Stimulated activated CD8-positive, alpha-beta memory T cell treated with anti-CD3 and anti-CD28 coated beads, Interleukin-15, amount 100 ng/mL, for 4 hours (primary cell): ENCODE results near the gene ZNF236.

Experiments
- DNase-seq, 2 donors: peaks; one replicate each; pipeline ENCODE4 v3.0.0-alpha.2; 2020; ENCODE audit warnings: low read depth in 2 of 2

ZNF236 gene

DNA sequence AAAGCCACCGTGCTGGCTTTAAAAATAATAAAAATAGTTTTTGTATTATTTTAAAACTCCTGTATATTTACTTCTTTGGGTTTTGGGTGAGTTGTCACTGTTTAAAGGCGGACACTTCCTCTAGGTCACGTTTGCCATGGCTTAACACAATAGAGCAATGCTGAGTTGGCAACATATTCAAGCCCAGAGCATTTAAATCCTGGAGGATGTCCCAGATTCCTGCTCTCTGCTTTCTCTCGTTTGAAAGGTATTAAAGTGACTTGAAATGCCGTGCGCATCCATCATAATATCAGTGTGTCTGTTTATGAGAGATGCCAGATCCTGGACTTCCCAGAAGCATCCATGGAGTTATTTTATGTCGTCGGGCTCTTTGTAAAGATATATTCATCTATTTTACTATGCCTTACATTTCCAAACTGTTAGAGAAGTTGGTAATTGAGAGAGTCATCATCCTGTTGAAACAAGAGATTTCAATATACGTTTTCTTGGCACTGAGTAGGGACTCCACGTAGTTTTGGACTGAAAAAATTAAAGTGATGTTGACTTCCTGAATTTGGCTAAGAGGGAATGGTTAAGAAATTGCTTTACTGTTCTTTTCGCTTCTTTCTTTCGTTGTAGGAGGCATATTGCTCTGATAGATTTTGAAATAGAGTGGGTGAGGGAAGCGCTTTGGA is 150.6 kb downstream of the ZNF236 start:
- no peak for DNase-seq

DNA sequence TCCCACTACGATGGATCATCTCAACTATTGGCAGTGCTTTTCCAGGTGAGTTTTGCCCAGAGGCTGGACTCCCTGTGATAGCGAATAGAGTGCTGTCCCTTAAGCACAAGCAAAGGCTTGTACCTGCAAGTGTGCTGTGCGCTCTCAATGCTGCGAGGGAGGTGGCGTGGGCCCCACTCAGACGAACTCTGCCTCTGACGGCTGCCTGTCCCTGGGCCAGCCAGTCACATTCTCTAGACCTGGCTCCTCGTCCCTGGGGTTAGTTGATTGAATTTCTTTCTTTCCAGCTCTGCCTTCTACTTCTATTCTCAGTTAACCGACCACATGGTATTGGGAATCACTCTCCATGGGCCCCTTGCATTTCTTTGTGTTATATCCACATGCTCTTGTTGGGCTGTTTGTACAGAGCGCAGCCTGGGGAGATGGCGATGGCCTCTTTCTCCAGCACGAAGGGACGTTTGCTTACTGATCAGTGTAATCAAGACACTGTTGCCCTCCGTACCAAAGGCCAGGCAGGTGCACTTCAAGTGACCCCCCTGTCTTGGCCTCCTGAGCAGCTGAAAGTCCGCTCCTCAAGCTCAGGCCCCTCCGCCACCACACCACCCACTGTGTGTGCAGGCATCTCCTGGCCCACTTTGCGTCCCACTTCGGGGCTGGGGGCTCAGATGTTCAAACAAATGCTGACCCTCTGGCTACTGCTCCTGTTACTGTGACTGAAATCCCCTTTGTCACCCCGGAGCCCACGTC is 151.3 kb downstream of the ZNF236 start:
- no peak for DNase-seq

- DNase-seq, result no peak
Measured at GRCh38 chr18:76974386-76974785, 152.0 kb downstream of the ZNF236 start.

GRCh38 chr18:76975577-76976110 is 153.3 kb downstream of the ZNF236 start:
- DNase-seq, result no peak

DNA sequence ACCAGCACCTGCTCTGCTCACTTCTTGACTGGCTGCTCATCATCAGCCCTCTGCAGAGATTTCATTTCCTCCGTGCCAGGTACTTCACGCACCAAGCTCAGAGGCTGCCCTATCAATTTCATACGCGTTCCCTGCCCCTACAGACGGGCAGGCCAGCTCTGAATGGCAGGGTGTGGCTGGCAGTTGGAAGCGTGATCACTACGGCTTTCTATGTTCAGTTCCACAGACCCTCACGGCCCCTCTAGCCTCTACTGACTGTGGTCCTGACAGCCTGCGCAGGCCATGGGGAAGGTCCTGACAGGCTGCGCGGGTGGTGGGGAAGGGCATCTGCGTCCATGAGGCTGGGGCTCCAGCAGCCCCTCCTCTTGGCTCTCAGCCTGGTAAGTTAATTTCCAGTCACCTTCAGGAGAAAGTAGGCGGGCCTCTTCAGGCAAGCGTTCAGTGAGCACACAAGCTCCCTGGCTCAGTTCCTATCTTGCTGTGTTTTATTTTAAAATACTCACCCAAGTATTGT is 154.8 kb downstream of the ZNF236 start:
- no peak for DNase-seq

DNA sequence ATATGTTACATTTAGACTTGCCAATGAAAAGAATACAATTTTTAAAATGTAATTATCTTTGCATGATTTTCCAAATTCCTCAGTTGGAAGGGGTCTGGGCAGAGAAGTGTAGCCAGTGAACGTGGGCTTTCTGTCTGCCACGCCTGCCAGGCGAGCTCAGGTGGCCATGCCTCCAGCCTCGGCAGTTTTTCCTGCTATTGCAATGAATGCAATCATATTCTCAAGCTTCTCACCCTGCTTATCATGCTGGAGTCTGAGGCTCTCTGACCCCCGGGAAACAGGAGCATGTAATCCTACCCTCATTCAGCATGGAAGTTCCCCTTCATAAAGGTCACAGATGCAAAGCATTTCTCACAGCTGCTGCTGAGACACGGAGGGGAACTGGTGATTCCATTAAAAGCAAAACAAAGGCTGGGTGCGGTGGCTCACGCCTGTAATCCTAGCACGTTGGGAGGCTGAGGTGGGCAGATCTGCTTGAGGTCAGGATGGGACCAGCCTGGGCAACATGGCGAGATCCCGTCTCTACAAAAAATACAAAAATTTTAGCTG is 155.4 kb downstream of the ZNF236 start:
- DNase-seq, result no peak

DNA sequence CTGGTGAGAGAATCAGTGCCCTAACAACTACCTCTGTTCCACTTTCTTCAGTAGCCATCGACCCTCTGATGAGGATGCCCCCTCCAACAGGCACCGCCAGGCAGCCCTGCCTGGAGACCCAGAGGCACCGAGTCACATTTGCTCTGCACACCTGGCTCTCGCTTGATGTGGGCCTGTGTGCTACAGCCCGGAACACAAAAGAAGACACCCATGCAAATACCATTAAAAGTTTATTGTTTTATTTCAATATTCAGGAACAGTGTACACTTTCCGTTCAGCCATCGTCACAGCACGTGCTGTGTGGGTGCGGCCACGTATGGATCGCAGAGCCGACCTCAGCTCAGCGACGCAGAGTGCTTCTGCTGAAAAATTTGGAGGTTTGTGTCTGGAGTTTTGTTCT is 156.3 kb downstream of the ZNF236 start:
- DNase-seq, result no peak

DNA sequence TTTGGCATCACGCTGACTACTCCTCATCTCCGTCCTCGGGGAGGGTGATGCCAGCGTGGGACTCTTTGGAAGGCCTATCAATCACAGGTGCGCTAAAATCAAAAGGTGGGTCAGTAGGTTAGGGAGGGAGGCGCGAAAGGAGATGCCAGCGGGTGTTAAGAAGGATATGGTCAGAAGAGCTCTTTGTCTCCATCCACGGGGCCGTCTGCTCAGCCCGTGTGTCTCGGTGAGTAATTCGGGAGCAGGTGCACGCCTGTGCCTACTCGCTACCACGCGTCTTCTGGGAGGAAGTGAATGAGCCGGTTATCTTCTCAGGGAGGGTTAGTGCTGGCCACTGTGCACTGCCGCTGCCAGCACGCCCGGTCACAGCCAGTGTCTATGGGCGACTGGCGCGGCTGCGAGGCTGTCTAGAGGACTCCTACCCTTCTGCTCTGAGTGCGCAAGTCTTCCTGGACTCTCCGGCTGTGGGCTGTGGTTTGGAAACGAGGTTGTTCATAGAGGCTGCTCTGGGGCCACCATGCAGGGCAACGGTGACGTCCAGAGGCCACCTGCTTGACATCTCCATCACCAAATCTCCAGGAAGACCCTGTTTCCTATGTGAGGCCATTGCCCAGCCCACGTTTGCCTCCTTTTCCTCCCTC is 156.9 kb downstream of the ZNF236 start:
- no peak for DNase-seq

- DNase-seq, result no peak
Measured at GRCh38 chr18:76979906-76980305, 157.5 kb downstream of the ZNF236 start.

DNA sequence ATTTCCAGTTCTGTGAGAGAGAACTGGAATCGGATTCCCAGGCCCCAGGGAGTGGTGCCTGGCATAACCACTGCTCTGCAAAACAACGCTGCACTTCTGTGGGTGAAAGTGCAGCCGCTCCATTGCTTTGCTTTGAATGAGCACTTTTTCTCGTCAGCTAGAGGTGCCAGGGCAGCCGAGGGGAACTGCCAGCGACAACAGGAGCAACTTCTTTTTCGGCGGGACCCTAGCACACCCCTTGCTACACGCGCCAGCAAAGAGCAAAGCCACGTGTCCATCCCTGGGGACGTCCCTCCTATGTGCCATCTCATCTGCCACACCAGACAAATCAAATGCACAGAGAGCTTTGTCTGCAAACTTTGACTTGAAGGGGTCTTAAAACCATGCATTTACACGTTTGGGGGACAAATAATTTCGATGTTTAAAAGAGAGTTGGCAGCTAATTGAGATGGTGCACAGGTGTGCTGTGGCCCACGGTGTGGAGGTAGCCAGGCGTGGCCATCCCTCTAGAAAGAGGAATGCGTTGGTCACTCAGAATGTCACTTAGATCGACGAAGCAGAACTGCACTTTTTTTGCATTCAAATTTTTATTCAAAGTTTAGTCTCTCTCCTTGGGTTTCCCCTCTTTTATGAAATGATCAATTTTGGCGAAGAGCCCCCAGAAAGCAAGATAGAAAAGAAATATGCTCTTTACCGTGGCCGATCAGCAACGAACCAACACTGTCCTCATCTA is 158.5 kb downstream of the ZNF236 start:
- no peak for DNase-seq

- DNase-seq, result no peak
Measured at GRCh38 chr18:76981396-76981968, 159.1 kb downstream of the ZNF236 start.

DNA sequence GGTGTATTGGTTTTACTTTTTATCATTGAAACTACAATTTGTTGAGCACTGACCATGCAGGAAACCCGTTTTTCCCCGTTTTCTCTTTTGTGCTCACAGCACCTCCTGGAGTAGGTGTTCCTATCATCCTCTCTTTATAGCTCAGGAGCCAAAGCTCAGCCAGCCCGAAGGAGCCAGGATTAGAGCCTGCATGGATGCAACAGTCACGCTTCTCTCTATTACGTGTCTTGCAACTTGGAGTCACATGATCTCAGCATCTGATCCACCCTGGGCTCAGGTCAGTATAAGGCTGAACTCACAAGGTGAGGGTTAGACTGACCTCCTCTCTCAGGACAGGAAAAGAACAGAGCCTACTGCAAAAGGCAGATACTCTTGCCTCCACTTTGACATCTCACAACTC is 159.7 kb downstream of the ZNF236 start:
- no peak for DNase-seq

DNA sequence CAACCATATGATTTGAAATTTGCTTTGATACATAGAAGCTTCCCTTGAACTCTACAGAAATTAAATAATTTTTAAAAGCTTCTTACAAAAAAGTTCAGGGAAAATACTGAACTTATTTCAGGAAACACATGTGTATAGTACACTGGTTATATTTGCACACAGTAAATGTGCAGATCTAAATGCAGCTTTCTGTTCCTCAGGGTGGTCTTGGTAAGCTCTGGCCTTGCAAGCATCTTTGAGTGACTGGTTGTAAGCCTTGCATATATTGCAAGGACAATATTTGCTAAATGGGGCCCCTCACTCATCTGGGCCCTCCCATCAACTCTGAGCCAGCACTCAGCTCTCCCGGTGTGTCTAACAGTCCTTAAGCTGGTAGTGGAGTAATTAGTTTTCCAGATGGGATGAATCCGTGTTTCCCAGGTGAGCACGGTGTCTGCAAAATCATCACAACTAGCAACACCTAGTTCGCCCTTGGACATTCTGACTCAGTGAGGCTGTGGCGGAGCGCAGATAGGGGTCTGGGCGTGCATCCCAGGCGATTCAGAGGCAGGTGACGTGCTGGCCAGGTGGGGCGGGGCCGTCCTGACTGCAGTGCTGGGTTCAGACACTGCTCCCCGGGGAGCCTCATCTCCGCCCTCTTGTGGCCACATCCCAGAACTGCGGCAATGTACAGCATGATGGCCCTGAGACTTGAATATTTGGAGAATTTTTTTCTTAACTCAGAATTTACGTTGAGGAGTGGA is 160.7 kb downstream of the ZNF236 start:
- DNase-seq, result peak; percentile 54 to 71

DNA sequence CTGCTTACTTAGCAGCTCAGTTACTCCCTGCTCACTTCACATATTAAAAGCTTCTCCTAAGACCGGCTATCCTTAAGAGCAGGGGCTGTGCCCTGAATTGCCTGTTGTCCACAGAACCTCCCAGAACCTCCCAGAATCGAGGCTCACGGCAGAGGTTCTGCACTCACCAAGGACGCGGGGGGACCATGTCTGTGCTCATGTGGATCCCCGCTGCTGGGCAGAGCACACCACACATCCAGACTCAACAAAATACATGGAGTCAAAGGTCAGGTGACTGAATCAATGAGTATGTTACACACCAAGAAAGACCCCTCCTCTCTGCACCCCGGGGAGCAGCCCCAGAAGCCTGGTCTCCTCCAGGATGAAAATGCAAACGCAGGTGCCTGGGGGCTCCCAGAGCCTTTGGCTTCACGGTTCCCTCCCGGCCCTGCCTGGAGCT is 161.3 kb downstream of the ZNF236 start:
- no peak for DNase-seq

DNA sequence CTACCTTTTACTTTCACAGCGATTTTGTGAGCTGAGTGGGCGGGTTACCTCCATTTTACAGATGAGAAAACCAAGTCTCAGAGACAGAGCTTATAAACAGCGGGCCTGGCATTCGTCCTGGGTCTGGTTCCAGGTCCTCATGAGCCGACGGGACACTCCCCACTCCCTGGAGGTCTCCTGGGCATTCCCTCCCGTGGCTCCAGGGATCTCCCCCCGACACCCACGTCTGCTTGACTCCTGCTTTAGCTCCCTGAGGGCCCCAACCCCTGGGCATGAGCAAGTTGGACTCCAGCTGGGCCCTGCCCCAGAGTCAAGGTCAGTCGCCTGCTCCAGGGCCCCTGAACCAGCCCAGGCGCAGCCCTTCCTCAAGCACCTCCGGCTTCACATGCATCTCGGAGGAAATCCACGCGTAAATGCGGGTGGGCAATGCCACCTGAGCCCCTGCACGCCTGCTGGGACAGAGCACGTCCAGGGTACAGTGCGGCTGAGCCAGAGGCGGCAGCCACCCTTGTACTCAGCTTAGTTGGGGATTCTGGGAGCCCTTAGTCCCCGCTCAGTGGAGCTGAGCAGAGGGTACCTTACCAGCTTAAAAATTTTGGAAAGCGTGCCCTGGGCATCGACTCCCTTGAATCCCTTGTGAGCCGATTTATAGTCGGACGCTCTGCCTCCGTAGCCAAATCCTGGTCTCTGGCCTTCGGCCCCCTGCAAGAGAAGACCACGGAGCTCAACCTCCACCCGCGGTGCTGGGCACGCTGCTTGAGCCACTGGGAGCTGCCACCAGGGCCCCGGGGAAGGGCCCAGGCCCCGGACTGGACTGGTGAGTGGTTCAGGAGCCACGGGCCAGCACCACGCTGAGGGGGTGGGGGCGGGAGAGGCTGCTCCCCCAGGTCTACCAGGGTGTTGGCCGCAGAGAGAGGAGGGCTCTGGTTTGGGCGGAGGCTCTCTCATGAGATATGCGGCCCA is 162.1 kb downstream of the ZNF236 start:
- DNase-seq, result no peak

- DNase-seq, result no peak
Measured at GRCh38 chr18:76985156-76985950, 163.0 kb downstream of the ZNF236 start.

GRCh38 chr18:76985951-76986236 is 163.5 kb downstream of the ZNF236 start:
- DNase-seq, result no peak

DNA sequence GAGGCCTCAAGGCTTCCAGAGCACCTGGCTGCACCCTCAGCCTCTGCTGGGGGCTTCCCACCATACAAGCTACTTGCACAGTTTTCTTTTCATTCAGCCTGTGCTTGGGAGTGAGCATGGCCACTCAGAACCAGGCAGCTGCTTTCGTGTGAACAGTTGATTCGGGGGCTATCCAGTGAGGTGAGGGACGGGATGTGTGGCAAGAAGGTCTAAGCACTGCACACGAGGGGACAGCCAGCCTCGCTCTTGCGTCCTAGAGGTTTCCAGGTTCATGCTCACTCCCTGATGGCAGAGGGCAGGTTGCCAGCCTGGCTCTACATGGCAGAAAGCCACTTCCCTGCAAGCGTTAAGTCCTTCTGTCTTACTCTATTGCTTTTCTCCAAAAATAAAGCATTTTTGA is 164.0 kb downstream of the ZNF236 start:
- no peak for DNase-seq
